H9 (cell line): Measurements from ENCODE around the gene CENPV. TPM values are rescaled to one million over a fixed set of nuclear protein-coding genes. Genes with fewer than 3 reads are reported as not detected.

ENCODE experiments used
- DNase-seq: peaks from one replicate; pipeline ENCODE4 v3.0.0-alpha.2; 2017
- H2AFZ ChIP-seq: one replicate; pipeline ENCODE4 v1.6.1; 2013; ENCODE audit warnings: mild to moderate bottlenecking, low read length, control low read depth, moderate library complexity
- H2AK5ac ChIP-seq: 2 replicates; pipeline ENCODE4 v1.6.1; 2013; ENCODE audit warnings: low read length, control low read depth, mixed read lengths; ENCODE audit not compliant: insufficient read length
- H2BK120ac ChIP-seq: one replicate; pipeline ENCODE4 v1.6.1; 2013; ENCODE audit warnings: low read depth, mild to moderate bottlenecking, low read length, control low read depth, inconsistent platforms; ENCODE audit not compliant: poor library complexity, severe bottlenecking
- H2BK12ac ChIP-seq: 2 replicates; pipeline ENCODE4 v1.6.1; 2013; ENCODE audit warnings: low read length, control low read depth, mixed read lengths, low read depth; ENCODE audit not compliant: insufficient read length
- H2BK15ac ChIP-seq: 2 replicates; pipeline ENCODE4 v1.6.1; 2013; ENCODE audit warnings: low read depth, low read length, control low read depth
- H2BK20ac ChIP-seq: one replicate; pipeline ENCODE4 v1.6.1; 2013; ENCODE audit warnings: low read depth, mild to moderate bottlenecking, low read length, control low read depth, inconsistent platforms; ENCODE audit not compliant: poor library complexity, severe bottlenecking
- H2BK5ac ChIP-seq: 2 replicates; pipeline ENCODE4 v1.6.1; 2013; ENCODE audit warnings: low read length, control low read depth, mixed read lengths; ENCODE audit not compliant: insufficient read length
- H3K14ac ChIP-seq: 2 replicates; pipeline ENCODE4 v1.6.1; 2013; ENCODE audit warnings: low read length, control low read depth; ENCODE audit not compliant: insufficient read depth
- H3K18ac ChIP-seq: 2 replicates; pipeline ENCODE4 v1.6.1; 2013; ENCODE audit warnings: low read depth, mild to moderate bottlenecking, mixed read lengths, low read length, control low read depth; ENCODE audit not compliant: insufficient read length
- H3K23ac ChIP-seq: 2 replicates; pipeline ENCODE4 v1.6.1; 2013; ENCODE audit warnings: low read length, control low read depth, mixed read lengths, low read depth; ENCODE audit not compliant: insufficient read length
- H3K23me2 ChIP-seq: 2 replicates; pipeline ENCODE4 v1.6.1; 2013; ENCODE audit warnings: low read depth, mild to moderate bottlenecking, mixed read lengths, low read length, control low read depth; ENCODE audit not compliant: insufficient read length, poor library complexity, severe bottlenecking
- H3K27ac ChIP-seq: 2 replicates; pipeline ENCODE4 v1.5.1; 2013; ENCODE audit warnings: low read length, control low read depth, mixed read lengths, low read depth; ENCODE audit not compliant: insufficient read length
- H3K27me3 ChIP-seq: 2 replicates; pipeline ENCODE4 v1.6.1; 2013; ENCODE audit warnings: low read length, control low read depth, inconsistent platforms; ENCODE audit not compliant: insufficient read depth
- H3K4ac ChIP-seq: 2 replicates; pipeline ENCODE4 v1.6.1; 2013; ENCODE audit warnings: low read depth, mild to moderate bottlenecking, control low read depth, inconsistent platforms, low read length, moderate library complexity
- H3K4me1 ChIP-seq: 2 replicates; pipeline ENCODE4 v1.6.1; 2013; ENCODE audit warnings: low read length, control low read depth, inconsistent platforms; ENCODE audit not compliant: insufficient read depth
- H3K4me2 ChIP-seq: 2 replicates; pipeline ENCODE4 v1.6.1; 2013; ENCODE audit warnings: low read length, control low read depth, mixed read lengths; ENCODE audit not compliant: insufficient read length, insufficient read depth
- H3K56ac ChIP-seq: 2 replicates; pipeline ENCODE4 v1.6.1; 2013; ENCODE audit warnings: low read depth, mild to moderate bottlenecking, mixed read lengths, low read length, control low read depth; ENCODE audit not compliant: insufficient read length
- H3K79me1 ChIP-seq: 2 replicates; pipeline ENCODE4 v1.6.1; 2013; ENCODE audit warnings: low read depth, mild to moderate bottlenecking, moderate library complexity, low read length, control low read depth, inconsistent platforms; ENCODE audit not compliant: insufficient read depth, poor library complexity, severe bottlenecking
- H3K79me2 ChIP-seq: 2 replicates; pipeline ENCODE4 v1.6.1; 2013; ENCODE audit warnings: low read length, control low read depth, inconsistent platforms; ENCODE audit not compliant: insufficient read depth
- H3K9ac ChIP-seq: 2 replicates; pipeline ENCODE4 v1.6.1; 2013; ENCODE audit warnings: low read length, control low read depth, mixed read lengths; ENCODE audit not compliant: insufficient read length; ENCODE audit errors: extremely low read depth
- H3K9me3 ChIP-seq: one replicate; pipeline ENCODE4 v1.6.1; 2013; ENCODE audit warnings: low read depth, low read length, inconsistent platforms; ENCODE audit not compliant: control insufficient read depth
- H3T11ph ChIP-seq: one replicate; pipeline ENCODE4 v1.6.1; 2013; ENCODE audit warnings: mild to moderate bottlenecking, low read length, control low read depth, inconsistent platforms
- H4K20me1 ChIP-seq: one replicate; pipeline ENCODE4 v1.6.1; 2013; ENCODE audit not compliant: control insufficient read depth, insufficient read length, insufficient read depth
- H4K5ac ChIP-seq: 2 replicates; pipeline ENCODE4 v1.6.1; 2013; ENCODE audit warnings: low read depth, mild to moderate bottlenecking, mixed read lengths, low read length, control low read depth; ENCODE audit not compliant: insufficient read length
- H4K8ac ChIP-seq: replicated peaks from 2 replicates; pipeline ENCODE4 v1.6.1; 2013; ENCODE audit warnings: low read length, control low read depth, mixed read lengths, low read depth; ENCODE audit not compliant: insufficient read length
- H4K91ac ChIP-seq: 2 replicates; pipeline ENCODE4 v1.6.1; 2013; ENCODE audit warnings: low read depth, mild to moderate bottlenecking, moderate library complexity, mixed read lengths, low read length, control low read depth; ENCODE audit not compliant: insufficient read length
- H3K27ac Mint-ChIP-seq, 3 experiments: 2 replicates in 2 of 3; 3 replicates in 1 of 3; pipeline ENCODE4 v1.8.0; 2020 to 2021; ENCODE audit warnings: mixed read lengths in 3 of 3, mild to moderate bottlenecking in 1 of 3, moderate library complexity in 1 of 3
- H3K27me3 Mint-ChIP-seq: 2 replicates; pipeline ENCODE4 v1.8.0; 2021; ENCODE audit warnings: low read depth, mild to moderate bottlenecking, moderate library complexity, mixed read lengths
- H3K36me3 Mint-ChIP-seq, 3 experiments: 2 replicates in 2 of 3; 3 replicates in 1 of 3; pipeline ENCODE4 v1.8.0; 2020 to 2021; ENCODE audit warnings: low read depth in 3 of 3, mixed read lengths in 3 of 3; ENCODE audit not compliant: insufficient read depth in 1 of 3
- H3K4me1 Mint-ChIP-seq, 2 experiments: 2 replicates each; pipeline ENCODE4 v1.8.0; 2020; ENCODE audit warnings: mixed read lengths in 2 of 2
- H3K4me3 Mint-ChIP-seq, 2 experiments: 2 replicates in 1 of 2; 3 replicates in 1 of 2; pipeline ENCODE4 v1.8.0; 2020 to 2021; ENCODE audit warnings: mild to moderate bottlenecking in 2 of 2, mixed read lengths in 2 of 2, moderate library complexity in 1 of 2
- H3K9me3 Mint-ChIP-seq, 2 experiments: 2 replicates in 1 of 2; 3 replicates in 1 of 2; pipeline ENCODE4 v1.8.0; 2020; ENCODE audit warnings: mild to moderate bottlenecking in 2 of 2, mixed read lengths in 2 of 2, moderate library complexity in 1 of 2
- CTCF ChIP-seq: fragments of 200-600 bp; sonication (generic); conservative IDR thresholded peaks from 3 replicates; pipeline ENCODE4 v1.8.0; 2021; ENCODE audit warnings: antibody characterized with exemption, mild to moderate bottlenecking
- WGBS: extraction: QIAGEN DNeasy Blood & Tissue Kit; methylation state at CpG from one replicate; pipeline ENCODE4 v1.1.7; 2013; ENCODE audit warnings: missing lambda C conversion rate, low lambda C conversion rate, mixed read lengths; ENCODE audit not compliant: insufficient read length; ENCODE audit errors: extremely low coverage; 5-methylcytosine and 5-hydroxymethylcytosine counted together
- total RNA-seq: library from RNA; stranded (reverse); gene quantifications from 2 replicates; pipeline ENCODE4 v1.2.1, GENCODE V29; 2021

Gene CENPV
- total RNA-seq, 1 experiment from 2014 or later = 200 TPM

- Histone ChIP-seq H3K18ac (no peak overlapping the region), H3K27ac (no peak overlapping the region), H3K79me2 (no peaks in the 10 kb centered on the region), H3K4ac (no peak overlapping the region), H4K20me1 (no peaks in the 10 kb centered on the region), H3K9ac (no peak overlapping the region), H3K4me2 (no peak overlapping the region), H2BK20ac (no peak overlapping the region), H3K23me2 (no peaks in the 10 kb centered on the region), H3T11ph (no peak overlapping the region), H4K91ac (no peak overlapping the region), H3K79me1 (no peaks in the 10 kb centered on the region), H2BK15ac (no peak overlapping the region), H3K56ac (no peak overlapping the region), H2AK5ac (no peak overlapping the region), H4K8ac (no peak overlapping the region), H3K9me3 (no peaks in the 10 kb centered on the region), H2BK120ac (no peak overlapping the region), H3K23ac (no peak overlapping the region), H3K4me1 (no peaks in the 10 kb centered on the region), H3K27me3 (no peaks in the 10 kb centered on the region), H4K5ac (no peak overlapping the region), H2BK12ac (no peak overlapping the region), H2AFZ (no peak overlapping the region), H2BK5ac (no peak overlapping the region), H3K14ac (no peak overlapping the region)
- no peak overlapping the region; a peak in 1 of 7 replicates for H3K27ac Mint-ChIP-seq
- peaks cover 0 to under 1% of the 10 kb centered on the region in 2 experiments; a peak in 2 of 4 replicates for H3K4me1 Mint-ChIP-seq
- no CpG with 5 or more reads among the region's 4 CpGs for WGBS
- TF ChIP-seq CTCF = no peak
- no peak for DNase-seq
- H3K27me3 Mint-ChIP-seq = no peaks in the 10 kb centered on the region; the same call in 1 of the 2 replicates
- no peak overlapping the region for H3K4me3 Mint-ChIP-seq
- peaks cover 3 to 14% (median 6%) of the 10 kb centered on the region in 3 experiments for H3K36me3 Mint-ChIP-seq
- H3K9me3 Mint-ChIP-seq = no peaks in the 10 kb centered on the region
Measured at GRCh38 chr17:16302856-16303255, 50.4 kb downstream of the CENPV start.
